ENCODE measurements around the gene PTPRD.

Gene PTPRD

GRCh38 chr9:8879284-8879683, 1733.5 kb downstream of the PTPRD start:
- Mint-ChIP-seq H3K36me3 (no peaks in the 10 kb centered on the region), H3K4me3 (no peak overlapping the region), H3K4me1 (ENCODE audit: low read depth) (no peaks in the 10 kb centered on the region)

GRCh38 chr9:8877753-8878494, 1734.9 kb downstream of the PTPRD start:
- Mint-ChIP-seq H3K9me3 (ENCODE audit: low read depth) (no peaks in the 10 kb centered on the region), H3K27ac (no peak overlapping the region), H3K4me1 (ENCODE audit: low read depth) (no peaks in the 10 kb centered on the region), H3K4me3 (no peak overlapping the region), H3K36me3 (no peaks in the 10 kb centered on the region), H3K27me3 (peaks cover 4% of the 10 kb centered on the region)

More at GRCh38 chr9:8879284-8879683, 1733.5 kb downstream of the PTPRD start:
- no peak overlapping the region for H3K27ac Mint-ChIP-seq
- peaks cover 4% of the 10 kb centered on the region for H3K27me3 Mint-ChIP-seq
- H3K9me3 Mint-ChIP-seq (ENCODE audit: low read depth): no peaks in the 10 kb centered on the region

GRCh38 chr9:8876303-8876702, 1736.5 kb downstream of the PTPRD start:
- Mint-ChIP-seq H3K36me3 (no peaks in the 10 kb centered on the region), H3K4me3 (no peak overlapping the region), H3K27ac (no peak overlapping the region), H3K9me3 (ENCODE audit: low read depth) (no peaks in the 10 kb centered on the region), H3K4me1 (ENCODE audit: low read depth) (no peaks in the 10 kb centered on the region), H3K27me3 (peaks cover 4% of the 10 kb centered on the region)

GRCh38 chr9:8874482-8874881, 1738.3 kb downstream of the PTPRD start:
- Mint-ChIP-seq H3K27me3 (peaks cover 5% of the 10 kb centered on the region), H3K27ac (no peak overlapping the region), H3K4me3 (no peak overlapping the region), H3K9me3 (ENCODE audit: low read depth) (no peaks in the 10 kb centered on the region), H3K36me3 (no peaks in the 10 kb centered on the region), H3K4me1 (ENCODE audit: low read depth) (no peaks in the 10 kb centered on the region)

- Mint-ChIP-seq H3K4me1 (ENCODE audit: low read depth) (no peaks in the 10 kb centered on the region), H3K36me3 (no peaks in the 10 kb centered on the region), H3K4me3 (no peak overlapping the region), H3K27ac (no peak overlapping the region), H3K27me3 (peaks cover 2% of the 10 kb centered on the region), H3K9me3 (ENCODE audit: low read depth) (no peaks in the 10 kb centered on the region)
Observed at GRCh38 chr9:8872802-8873201, 1740.0 kb downstream of the PTPRD start.

- Mint-ChIP-seq H3K9me3 (ENCODE audit: low read depth) (no peaks in the 10 kb centered on the region), H3K27me3 (peaks cover 2% of the 10 kb centered on the region), H3K36me3 (no peaks in the 10 kb centered on the region), H3K27ac (no peak overlapping the region), H3K4me3 (no peak overlapping the region), H3K4me1 (ENCODE audit: low read depth) (no peaks in the 10 kb centered on the region)
Observed at GRCh38 chr9:8871796-8872445, 1740.9 kb downstream of the PTPRD start.

- no peaks in the 10 kb centered on the region for H3K4me1 Mint-ChIP-seq (ENCODE audit: low read depth)
- H3K27ac Mint-ChIP-seq: no peak overlapping the region
- no peak overlapping the region for H3K4me3 Mint-ChIP-seq
- H3K27me3 Mint-ChIP-seq: peaks cover 2% of the 10 kb centered on the region
- no peaks in the 10 kb centered on the region for H3K36me3 Mint-ChIP-seq
- H3K9me3 Mint-ChIP-seq (ENCODE audit: low read depth): no peaks in the 10 kb centered on the region
Observed at GRCh38 chr9:8871396-8871795, 1741.4 kb downstream of the PTPRD start.

GRCh38 chr9:8869812-8870211, 1743.0 kb downstream of the PTPRD start:
- no peak overlapping the region for H3K4me3 Mint-ChIP-seq
- H3K36me3 Mint-ChIP-seq: no peaks in the 10 kb centered on the region
- H3K27ac Mint-ChIP-seq: no peak overlapping the region
- H3K4me1 Mint-ChIP-seq (ENCODE audit: low read depth): no peaks in the 10 kb centered on the region
- no peaks in the 10 kb centered on the region for H3K9me3 Mint-ChIP-seq (ENCODE audit: low read depth)
- peaks cover 2% of the 10 kb centered on the region for H3K27me3 Mint-ChIP-seq

GRCh38 chr9:8868632-8869031, 1744.2 kb downstream of the PTPRD start:
- H3K27ac Mint-ChIP-seq: no peak overlapping the region
- H3K27me3 Mint-ChIP-seq: peaks cover 2% of the 10 kb centered on the region
- H3K4me3 Mint-ChIP-seq: no peak overlapping the region
- no peaks in the 10 kb centered on the region for H3K9me3 Mint-ChIP-seq (ENCODE audit: low read depth)
- H3K36me3 Mint-ChIP-seq: no peaks in the 10 kb centered on the region
- no peaks in the 10 kb centered on the region for H3K4me1 Mint-ChIP-seq (ENCODE audit: low read depth)

GRCh38 chr9:8867148-8867547, 1745.7 kb downstream of the PTPRD start:
- no peaks in the 10 kb centered on the region for H3K9me3 Mint-ChIP-seq (ENCODE audit: low read depth)
- H3K4me3 Mint-ChIP-seq: no peak overlapping the region
- H3K4me1 Mint-ChIP-seq (ENCODE audit: low read depth): no peaks in the 10 kb centered on the region
- H3K27ac Mint-ChIP-seq: no peak overlapping the region
- H3K36me3 Mint-ChIP-seq: no peaks in the 10 kb centered on the region
- H3K27me3 Mint-ChIP-seq: peaks cover 2% of the 10 kb centered on the region

GRCh38 chr9:8864545-8864896, 1748.3 kb downstream of the PTPRD start:
- H3K9me3 Mint-ChIP-seq (ENCODE audit: low read depth): no peaks in the 10 kb centered on the region
- H3K27ac Mint-ChIP-seq: no peak overlapping the region
- no peaks in the 10 kb centered on the region for H3K4me1 Mint-ChIP-seq (ENCODE audit: low read depth)
- H3K27me3 Mint-ChIP-seq: peaks cover 4% of the 10 kb centered on the region
- no peaks in the 10 kb centered on the region for H3K36me3 Mint-ChIP-seq
- no peak overlapping the region for H3K4me3 Mint-ChIP-seq

GRCh38 chr9:8863886-8864544, 1748.8 kb downstream of the PTPRD start:
- Mint-ChIP-seq H3K27ac (no peak overlapping the region), H3K36me3 (no peaks in the 10 kb centered on the region), H3K27me3 (peaks cover 8% of the 10 kb centered on the region), H3K4me3 (no peak overlapping the region), H3K9me3 (ENCODE audit: low read depth) (no peaks in the 10 kb centered on the region), H3K4me1 (ENCODE audit: low read depth) (no peaks in the 10 kb centered on the region)

GRCh38 chr9:8863069-8863468, 1749.7 kb downstream of the PTPRD start:
- no peak overlapping the region for H3K4me3 Mint-ChIP-seq
- H3K27me3 Mint-ChIP-seq: peaks cover 14% of the 10 kb centered on the region
- H3K36me3 Mint-ChIP-seq: no peaks in the 10 kb centered on the region

GRCh38 chr9:8860925-8861324, 1751.9 kb downstream of the PTPRD start:
- peaks cover 10% of the 10 kb centered on the region for H3K4me1 Mint-ChIP-seq (ENCODE audit: low read depth)
- no peak overlapping the region for H3K27ac Mint-ChIP-seq
- H3K9me3 Mint-ChIP-seq (ENCODE audit: low read depth): no peaks in the 10 kb centered on the region
- peaks cover 21% of the 10 kb centered on the region for H3K27me3 Mint-ChIP-seq
- no peaks in the 10 kb centered on the region for H3K36me3 Mint-ChIP-seq
- H3K4me3 Mint-ChIP-seq: no peak overlapping the region

More at GRCh38 chr9:8863069-8863468, 1749.7 kb downstream of the PTPRD start:
- Mint-ChIP-seq H3K4me1 (ENCODE audit: low read depth) (peaks cover 2% of the 10 kb centered on the region), H3K27ac (no peak overlapping the region), H3K9me3 (ENCODE audit: low read depth) (no peaks in the 10 kb centered on the region)

GRCh38 chr9:8860086-8860485, 1752.7 kb downstream of the PTPRD start:
- Mint-ChIP-seq H3K4me3 (peak overlapping the region; percentile 0), H3K4me1 (ENCODE audit: low read depth) (peaks cover 10% of the 10 kb centered on the region), H3K9me3 (ENCODE audit: low read depth) (no peaks in the 10 kb centered on the region), H3K36me3 (no peaks in the 10 kb centered on the region), H3K27ac (no peak overlapping the region), H3K27me3 (peaks cover 28% of the 10 kb centered on the region)

All from activated naive CD8-positive, alpha-beta T cell (primary cell).